Memory B cell (primary cell): ENCODE data around the gene G3BP1.
A peak's percentile ranks its signal among the peaks of the same experiment; 100 is the strongest.
"Not testable (repeated sequence)": the region's sequence is repeated elsewhere in the genome, so short reads cannot be mapped to it uniquely, and the experiment has no call there.

ENCODE experiments used
- ATAC-seq: fragments of 150-1000 bp; cut with Tn5 transposase; 2 replicates; pipeline ENCODE4 v1.10.0; 2021; ENCODE audit warnings: low read depth, mild to moderate bottlenecking, moderate library complexity
- DNase-seq, 2 donors: peaks; one replicate each; pipeline ENCODE4 v3.0.0; 2022; ENCODE audit warnings: low spot score in 2 of 2
- H3K27ac Mint-ChIP-seq: one replicate; pipeline ENCODE4 v1.8.0; 2022; ENCODE audit warnings: mild to moderate bottlenecking, moderate library complexity, mixed read lengths
- H3K27me3 Mint-ChIP-seq: one replicate; pipeline ENCODE4 v1.8.0; 2022; ENCODE audit warnings: mixed read lengths
- H3K36me3 Mint-ChIP-seq: one replicate; pipeline ENCODE4 v1.8.0; 2022; ENCODE audit warnings: mild to moderate bottlenecking, mixed read lengths
- H3K4me1 Mint-ChIP-seq: one replicate; pipeline ENCODE4 v1.8.0; 2022; ENCODE audit warnings: mixed read lengths
- H3K4me3 Mint-ChIP-seq: one replicate; pipeline ENCODE4 v1.8.0; 2022; ENCODE audit warnings: mild to moderate bottlenecking, moderate library complexity, mixed read lengths
- H3K9me3 Mint-ChIP-seq: one replicate; pipeline ENCODE4 v1.8.0; 2022; ENCODE audit warnings: mixed read lengths

The G3BP1 gene

DNA sequence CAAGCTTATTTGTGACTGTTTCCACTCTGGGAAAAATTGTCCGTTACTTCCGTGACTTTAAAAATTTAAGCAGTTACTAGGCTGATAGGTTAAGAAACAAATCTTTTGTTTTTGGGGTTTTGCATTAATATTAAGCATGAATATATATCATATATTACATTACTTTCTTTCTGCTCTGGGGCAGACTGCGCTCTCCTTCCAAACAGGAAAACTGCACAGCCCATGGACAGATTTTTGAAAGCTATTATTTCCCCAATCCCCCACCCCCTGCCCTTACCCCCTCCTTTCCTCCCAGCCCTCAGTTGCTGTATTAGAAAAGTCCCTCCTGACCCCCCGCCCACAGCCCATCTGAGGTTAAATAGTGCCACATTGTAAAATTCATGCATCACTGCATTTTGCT is 50.4 kb downstream of the G3BP1 start:
- Mint-ChIP-seq H3K27ac (no peak overlapping the region), H3K4me1 (peaks cover 3% of the 10 kb centered on the region), H3K9me3 (no peaks in the 10 kb centered on the region), H3K27me3 (no peaks in the 10 kb centered on the region), H3K36me3 (peaks cover 3% of the 10 kb centered on the region), H3K4me3 (no peak overlapping the region)
- ATAC-seq, result no peak
- no peak for DNase-seq

DNA sequence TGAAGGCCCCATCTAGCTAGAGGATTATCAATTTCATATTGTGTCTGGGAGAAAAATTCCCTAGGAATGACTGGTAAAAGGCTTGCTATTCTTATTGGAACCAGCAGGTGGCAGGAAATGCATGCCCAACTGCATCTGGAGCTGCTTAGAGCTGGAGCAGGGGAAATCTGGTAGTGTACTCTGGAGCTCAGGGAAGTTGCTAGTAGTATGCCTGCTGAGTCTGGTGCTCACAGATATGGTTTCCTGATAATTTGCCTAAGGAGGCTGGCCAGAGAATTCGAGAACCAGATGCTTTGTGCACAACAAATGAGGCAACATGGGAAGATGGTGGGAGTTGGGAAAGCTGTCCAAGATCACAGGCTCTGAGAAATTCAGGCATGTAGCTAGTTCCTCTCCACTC is 53.7 kb downstream of the G3BP1 start:
- peak; percentile 50 for ATAC-seq
- DNase-seq, result peak; percentile 37 to 38
- Mint-ChIP-seq H3K27me3 (no peaks in the 10 kb centered on the region), H3K4me1 (peaks cover 3% of the 10 kb centered on the region), H3K4me3 (no peak overlapping the region), H3K27ac (no peak overlapping the region), H3K9me3 (no peaks in the 10 kb centered on the region), H3K36me3 (peaks cover 4% of the 10 kb centered on the region)

DNA sequence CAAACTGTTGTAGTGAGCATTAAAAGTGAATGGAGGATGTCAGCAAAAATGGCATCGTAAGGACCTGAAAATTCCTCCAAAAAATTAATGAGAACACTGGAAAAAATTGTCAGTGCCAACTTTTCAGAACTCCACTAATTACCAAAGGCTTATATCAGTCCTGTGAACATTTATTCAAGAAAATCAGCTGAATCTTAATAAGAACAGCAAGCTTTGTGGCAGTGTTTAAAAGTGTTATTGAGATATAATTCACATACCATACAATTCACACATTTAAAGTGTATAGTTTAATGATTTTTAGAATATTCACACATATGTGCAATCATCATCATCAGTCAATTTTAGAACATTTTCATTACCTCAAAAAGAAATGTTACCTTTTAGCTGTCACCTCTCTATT is 57.6 kb downstream of the G3BP1 start:
- H3K9me3 Mint-ChIP-seq, result peaks cover 18% of the 10 kb centered on the region
- H3K27me3 Mint-ChIP-seq, result no peaks in the 10 kb centered on the region
- peaks cover 3% of the 10 kb centered on the region for H3K4me1 Mint-ChIP-seq
- H3K36me3 Mint-ChIP-seq, result peaks cover 11% of the 10 kb centered on the region
- ATAC-seq (no peak), DNase-seq (no peak)
- no peak overlapping the region for H3K4me3 Mint-ChIP-seq
- no peak overlapping the region for H3K27ac Mint-ChIP-seq

GRCh38 chr5:151832843-151833242 is 61.1 kb downstream of the G3BP1 start:
- H3K36me3 Mint-ChIP-seq, result peaks cover 11% of the 10 kb centered on the region
- H3K4me3 Mint-ChIP-seq, H3K27ac Mint-ChIP-seq, H3K4me1 Mint-ChIP-seq, DNase-seq, ATAC-seq, H3K27me3 Mint-ChIP-seq: not testable (repeated sequence)
- peaks cover 25% of the 10 kb centered on the region for H3K9me3 Mint-ChIP-seq

- H3K4me3 Mint-ChIP-seq, result no peak overlapping the region
- peaks cover 4% of the 10 kb centered on the region for H3K9me3 Mint-ChIP-seq
- no peaks in the 10 kb centered on the region for H3K4me1 Mint-ChIP-seq
- no peaks in the 10 kb centered on the region for H3K27me3 Mint-ChIP-seq
- no peaks in the 10 kb centered on the region for H3K36me3 Mint-ChIP-seq
- no peak for ATAC-seq
- DNase-seq, result no peak
- H3K27ac Mint-ChIP-seq, result no peak overlapping the region
Observed at GRCh38 chr5:151846765-151847164, 75.0 kb downstream of the G3BP1 start.

- Mint-ChIP-seq H3K9me3 (peaks cover 4% of the 10 kb centered on the region), H3K27ac (no peak overlapping the region), H3K4me1 (no peaks in the 10 kb centered on the region), H3K27me3 (no peaks in the 10 kb centered on the region), H3K4me3 (no peak overlapping the region), H3K36me3 (no peaks in the 10 kb centered on the region)
- DNase-seq (no peak), ATAC-seq (no peak)
Observed at GRCh38 chr5:151847871-151848270, 76.1 kb downstream of the G3BP1 start.

DNA sequence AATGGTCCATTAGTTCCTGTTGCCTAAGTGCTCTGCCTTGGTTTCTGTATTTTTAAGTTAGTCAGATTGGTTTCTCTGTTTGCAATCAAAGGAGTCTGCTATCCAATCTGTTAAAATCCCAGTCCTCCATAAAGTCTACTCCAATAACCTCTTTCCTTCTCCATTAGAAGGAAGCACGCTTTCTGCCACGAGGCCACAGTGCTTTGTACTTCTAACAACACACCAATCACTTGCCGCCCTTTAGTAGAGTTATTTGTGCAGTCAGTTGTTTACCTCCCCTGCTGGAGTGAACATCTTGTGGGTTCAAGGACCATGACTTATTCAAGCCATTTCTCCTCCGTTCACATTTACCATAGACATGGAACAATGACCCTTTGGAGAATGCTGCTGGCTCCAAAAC is 83.9 kb downstream of the G3BP1 start:
- ATAC-seq, result no peak
- no peak overlapping the region for H3K4me3 Mint-ChIP-seq

GRCh38 chr5:151856861-151857260 is 85.1 kb downstream of the G3BP1 start:
- no peak overlapping the region for H3K4me3 Mint-ChIP-seq
- H3K9me3 Mint-ChIP-seq, result no peaks in the 10 kb centered on the region
- no peaks in the 10 kb centered on the region for H3K4me1 Mint-ChIP-seq
- ATAC-seq, result no peak
- H3K27me3 Mint-ChIP-seq, result peaks cover 3% of the 10 kb centered on the region
- no peak for DNase-seq
- H3K27ac Mint-ChIP-seq, result no peak overlapping the region
- no peaks in the 10 kb centered on the region for H3K36me3 Mint-ChIP-seq

More for the DNA sequence above, 83.9 kb downstream of the G3BP1 start:
- peaks cover 3% of the 10 kb centered on the region for H3K27me3 Mint-ChIP-seq
- no peak overlapping the region for H3K27ac Mint-ChIP-seq
- H3K9me3 Mint-ChIP-seq, result no peaks in the 10 kb centered on the region
- no peaks in the 10 kb centered on the region for H3K4me1 Mint-ChIP-seq
- no peak for DNase-seq
- no peaks in the 10 kb centered on the region for H3K36me3 Mint-ChIP-seq

DNA sequence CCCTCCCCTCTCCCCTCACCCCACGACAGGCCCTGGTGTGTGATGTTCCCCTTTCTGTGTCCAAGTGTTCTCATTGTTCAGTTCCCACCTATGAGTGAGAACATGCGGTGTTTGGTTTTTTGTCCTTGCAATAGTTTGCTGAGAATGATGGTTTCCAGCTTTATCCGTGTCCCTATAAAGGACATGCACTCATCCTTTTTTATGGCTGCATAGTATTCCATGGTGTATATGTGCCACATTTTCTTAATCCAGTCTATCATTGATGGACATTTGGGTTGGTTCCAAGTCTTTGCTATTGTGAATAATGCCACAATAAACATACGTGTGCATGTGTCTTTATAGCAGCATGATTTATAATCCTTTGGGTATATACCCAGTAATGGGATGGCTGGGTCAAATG is 89.1 kb downstream of the G3BP1 start:
- H3K27ac Mint-ChIP-seq, ATAC-seq, H3K9me3 Mint-ChIP-seq, H3K4me1 Mint-ChIP-seq, H3K36me3 Mint-ChIP-seq, H3K4me3 Mint-ChIP-seq, DNase-seq, H3K27me3 Mint-ChIP-seq: not testable (repeated sequence)
